Fibroblast of pulmonary artery (primary cell): ENCODE measurements around the gene AADAT.
"Not testable (repeated sequence)": the region's sequence is repeated elsewhere in the genome, so short reads cannot be mapped to it uniquely, and the experiment has no call there.

Experiments
- DNase-seq: peaks from one replicate; pipeline ENCODE4 v3.0.0-alpha.2; 2010; ENCODE audit warnings: low read depth
- H3K4me3 ChIP-seq: replicated peaks from 2 replicates; pipeline ENCODE4 v1.5.1; 2011; ENCODE audit warnings: low read depth, mild to moderate bottlenecking, control low read depth, low read length, moderate library complexity
- CTCF ChIP-seq: IDR thresholded peaks from 2 replicates; pipeline ENCODE4 v1.5.1; 2011; ENCODE audit warnings: mild to moderate bottlenecking, control low read depth, low read length, inconsistent platforms; ENCODE audit errors: missing control alignments

AADAT gene

GRCh38 chr4:170051402-170051801, 38.4 kb downstream of the AADAT start:
- no peak overlapping the region for H3K4me3 ChIP-seq
- no peak for DNase-seq
- TF ChIP-seq CTCF = no peak

GRCh38 chr4:170049766-170050165, 40.0 kb downstream of the AADAT start:
- DNase-seq = no peak
- TF ChIP-seq CTCF = no peak
- H3K4me3 ChIP-seq = no peak overlapping the region

GRCh38 chr4:170047771-170048354, 41.9 kb downstream of the AADAT start:
- no peak overlapping the region for H3K4me3 ChIP-seq
- DNase-seq = peak; percentile 84

GRCh38 chr4:170046156-170046555, 43.6 kb downstream of the AADAT start:
- not testable (repeated sequence) for H3K4me3 ChIP-seq

More at GRCh38 chr4:170047771-170048354, 41.9 kb downstream of the AADAT start:
- TF ChIP-seq CTCF = peak; percentile 77

GRCh38 chr4:170040031-170040680, 49.6 kb downstream of the AADAT start:
- no peak for TF ChIP-seq CTCF
- DNase-seq = no peak
- no peak overlapping the region for H3K4me3 ChIP-seq

More at GRCh38 chr4:170046156-170046555, 43.6 kb downstream of the AADAT start:
- DNase-seq = not testable (repeated sequence)

GRCh38 chr4:170038769-170039168, 51.0 kb downstream of the AADAT start:
- no peak for TF ChIP-seq CTCF
- no peak for DNase-seq
- H3K4me3 ChIP-seq = no peak overlapping the region

GRCh38 chr4:170038232-170038631, 51.5 kb downstream of the AADAT start:
- no peak for TF ChIP-seq CTCF
- no peak overlapping the region for H3K4me3 ChIP-seq
- DNase-seq = no peak
